Thyroid gland (tissue), 4 donors: ENCODE results near the gene SULT2A1. TPM values are rescaled to one million over a fixed set of nuclear protein-coding genes. Genes with fewer than 3 reads are reported as not detected.

ENCODE experiments used
- DNase-seq, 2 donors: peaks; one replicate each; pipeline ENCODE4 v3.0.0-alpha.2; 2019
- H3K27ac ChIP-seq, 3 donors: fragments of 200-600 bp; sonication (generic); 1 replicate in 2 of 3; 2 replicates in 1 of 3; pipeline ENCODE4 v1.5.1; 2016 to 2019; ENCODE audit warnings: mild to moderate bottlenecking in 1 of 3, moderate library complexity in 1 of 3
- H3K27me3 ChIP-seq: fragments of 200-600 bp; sonication (generic); one replicate; pipeline ENCODE4 v1.5.1; 2019
- H3K36me3 ChIP-seq, 2 donors: fragments of 200-600 bp; sonication (generic); one replicate each; pipeline ENCODE4 v1.5.1; 2016 to 2019
- H3K4me1 ChIP-seq, 2 donors: fragments of 200-600 bp; sonication (generic); one replicate each; pipeline ENCODE4 v1.5.1; 2017 to 2019
- H3K4me3 ChIP-seq, 3 donors: fragments of 200-600 bp; sonication (generic); replicated peaks in 1 of 3; 1 replicate in 2 of 3; 2 replicates in 1 of 3; pipeline ENCODE4 v1.5.1; 2016; ENCODE audit warnings: mild to moderate bottlenecking in 1 of 3
- H3K9me3 ChIP-seq: fragments of 200-600 bp; sonication (generic); one replicate; pipeline ENCODE4 v1.5.1; 2017
- POLR2A ChIP-seq, 2 donors: fragments of 450-650 bp; IDR thresholded peaks; one replicate each; pipeline ENCODE4 v1.6.1; 2017; ENCODE audit warnings: antibody characterized with exemption in 2 of 2, mild to moderate bottlenecking in 2 of 2, moderate library complexity in 1 of 2
- WGBS, 2 donors: methylation state at CpG; one replicate each; pipeline ENCODE4 v1.1.5; 2017; 5-methylcytosine and 5-hydroxymethylcytosine counted together
- intact Hi-C: fragments of 100-400 bp; cut with DNase I; formaldehyde crosslinking; loops from one replicate; pipeline ENCODE4 v1.15.1; 2023
- total RNA-seq, 4 donors: library from RNA; depleted of rRNA; stranded (reverse); fragments of >200 nt; gene quantifications; one replicate each; pipeline ENCODE4 v1.2.3, GENCODE V29; 2016
- TF ChIP-seq, protein P1 (sequence below), 6 experiments: fragments of 200-600 bp in 3 of 6; fragments of 450-650 bp in 3 of 6; sonication (generic) in 3 of 6; IDR thresholded peaks; one replicate each; pipeline ENCODE4 v1.5.1; 2016 to 2019; ENCODE audit warnings: antibody characterized with exemption in 6 of 6, mild to moderate bottlenecking in 2 of 6, inconsistent platforms in 1 of 6, moderate library complexity in 1 of 6

The SULT2A1 gene
- total RNA-seq, 4 donors from 2014 or later: not detected

DNA sequence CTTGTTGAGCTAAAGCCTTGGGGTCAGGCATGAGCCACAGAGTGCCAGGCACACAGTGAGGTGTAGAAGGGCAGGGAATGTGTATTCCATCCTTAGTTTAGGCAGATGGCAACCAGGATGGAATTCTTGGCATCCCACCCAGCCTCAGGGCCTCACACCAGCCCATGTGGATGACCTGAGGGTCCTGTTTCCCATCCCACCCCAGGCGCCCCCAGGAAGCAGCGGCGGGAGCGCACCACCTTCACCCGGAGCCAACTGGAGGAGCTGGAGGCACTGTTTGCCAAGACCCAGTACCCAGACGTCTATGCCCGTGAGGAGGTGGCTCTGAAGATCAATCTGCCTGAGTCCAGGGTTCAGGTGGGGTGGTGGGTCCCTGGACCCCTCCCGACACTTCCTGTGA is 50.1 kb downstream of the SULT2A1 start:
- Histone ChIP-seq H3K4me3 (no peak overlapping the region), H3K27me3 (no peaks in the 10 kb centered on the region), H3K4me1 (no peaks in the 10 kb centered on the region), H3K9me3 (no peaks in the 10 kb centered on the region), H3K27ac (no peak overlapping the region), H3K36me3 (no peaks in the 10 kb centered on the region)
- TF ChIP-seq POLR2A (IDR thresholded peaks at IDR 0.05): no peak
- TF ChIP-seq, protein P1, sequence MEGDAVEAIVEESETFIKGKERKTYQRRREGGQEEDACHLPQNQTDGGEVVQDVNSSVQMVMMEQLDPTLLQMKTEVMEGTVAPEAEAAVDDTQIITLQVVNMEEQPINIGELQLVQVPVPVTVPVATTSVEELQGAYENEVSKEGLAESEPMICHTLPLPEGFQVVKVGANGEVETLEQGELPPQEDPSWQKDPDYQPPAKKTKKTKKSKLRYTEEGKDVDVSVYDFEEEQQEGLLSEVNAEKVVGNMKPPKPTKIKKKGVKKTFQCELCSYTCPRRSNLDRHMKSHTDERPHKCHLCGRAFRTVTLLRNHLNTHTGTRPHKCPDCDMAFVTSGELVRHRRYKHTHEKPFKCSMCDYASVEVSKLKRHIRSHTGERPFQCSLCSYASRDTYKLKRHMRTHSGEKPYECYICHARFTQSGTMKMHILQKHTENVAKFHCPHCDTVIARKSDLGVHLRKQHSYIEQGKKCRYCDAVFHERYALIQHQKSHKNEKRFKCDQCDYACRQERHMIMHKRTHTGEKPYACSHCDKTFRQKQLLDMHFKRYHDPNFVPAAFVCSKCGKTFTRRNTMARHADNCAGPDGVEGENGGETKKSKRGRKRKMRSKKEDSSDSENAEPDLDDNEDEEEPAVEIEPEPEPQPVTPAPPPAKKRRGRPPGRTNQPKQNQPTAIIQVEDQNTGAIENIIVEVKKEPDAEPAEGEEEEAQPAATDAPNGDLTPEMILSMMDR (IDR thresholded peaks at IDR 0.05): no peak
- 76 to 85% methylated on average over 5 to 8 of the region's 8 CpGs for WGBS, 2 donors
- DNase-seq: no peak
- intact Hi-C loops: no loop called here

DNA sequence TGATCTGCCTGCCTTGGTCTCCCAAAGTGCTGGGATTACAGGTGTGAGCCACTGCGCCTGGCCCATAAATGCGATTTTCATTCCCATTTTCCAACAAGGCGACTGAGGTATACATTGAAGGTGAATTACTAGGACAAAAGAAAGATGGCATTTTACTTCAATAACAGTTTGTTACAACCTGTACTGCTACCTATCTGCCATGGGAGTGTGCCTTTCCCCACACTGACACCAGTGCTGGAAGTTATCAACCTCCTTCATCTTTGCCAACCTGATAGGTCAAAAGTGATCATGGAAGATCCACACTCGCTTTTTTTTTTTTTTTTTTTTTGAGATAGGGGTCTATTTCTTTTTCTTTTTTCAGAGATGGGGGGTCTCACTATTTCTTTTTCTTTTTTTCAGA is 53.4 kb downstream of the SULT2A1 start:
- H3K27me3 ChIP-seq: no peaks in the 10 kb centered on the region
- H3K36me3 ChIP-seq: no peaks in the 10 kb centered on the region
- TF ChIP-seq POLR2A (IDR thresholded peaks at IDR 0.05): no peak
- TF ChIP-seq, protein P1 (IDR thresholded peaks at IDR 0.05): no peak
- intact Hi-C loops: no loop called here
- no peaks in the 10 kb centered on the region for H3K4me1 ChIP-seq
- no peak overlapping the region for H3K4me3 ChIP-seq
- H3K9me3 ChIP-seq: no peaks in the 10 kb centered on the region
- no peak for DNase-seq
- 73 to 82% methylated on average over 4 of the region's 4 CpGs for WGBS, 2 donors
- no peak overlapping the region for H3K27ac ChIP-seq

DNA sequence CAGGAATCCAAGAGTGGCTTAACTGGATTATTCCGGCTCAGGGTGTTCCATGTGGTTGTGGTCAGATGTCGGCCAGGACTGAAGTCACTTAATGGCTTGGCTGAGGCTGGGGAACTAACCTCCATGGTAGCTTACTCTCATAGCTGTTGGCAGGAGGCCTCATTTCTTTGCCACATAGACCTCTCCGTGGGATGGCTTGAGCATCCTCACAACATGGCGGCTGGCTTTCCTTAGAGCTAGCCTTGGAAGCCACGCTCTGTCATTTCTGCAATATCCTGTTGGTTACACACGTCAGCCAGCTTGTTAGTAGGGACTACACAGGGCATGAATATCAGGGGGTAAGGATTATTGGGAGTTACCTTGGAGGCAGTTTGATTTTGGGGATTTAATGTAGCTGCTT is 59.3 kb downstream of the SULT2A1 start:
- no peak for DNase-seq
- Histone ChIP-seq H3K4me1 (no peaks in the 10 kb centered on the region), H3K36me3 (no peaks in the 10 kb centered on the region), H3K4me3 (no peak overlapping the region), H3K27ac (no peak overlapping the region), H3K27me3 (no peaks in the 10 kb centered on the region), H3K9me3 (no peaks in the 10 kb centered on the region)
- intact Hi-C loops: no loop called here
- 84 to 86% methylated on average over 6 of the region's 6 CpGs for WGBS, 2 donors
- TF ChIP-seq, protein P1 (IDR thresholded peaks at IDR 0.05): no peak
- TF ChIP-seq POLR2A (IDR thresholded peaks at IDR 0.05): no peak

DNA sequence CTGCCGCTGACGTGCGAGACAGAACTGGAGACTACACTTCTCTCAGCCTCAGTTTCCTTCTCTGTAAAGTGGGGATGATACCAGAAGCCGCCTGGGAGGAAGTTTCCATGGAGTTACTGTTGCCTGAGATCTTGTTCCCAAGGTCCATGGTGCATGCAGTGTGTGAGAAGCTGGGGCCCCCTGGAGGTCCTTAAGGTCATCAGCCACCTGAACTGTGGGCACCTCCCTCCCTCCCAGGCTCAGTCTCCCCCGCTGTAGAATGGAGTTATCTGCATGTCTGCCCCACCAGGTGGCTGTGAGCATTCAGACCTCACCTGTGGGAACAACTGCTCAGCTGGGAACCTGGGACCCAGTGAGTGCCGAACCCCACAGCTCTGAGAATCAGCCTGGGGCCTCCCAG is 61.7 kb downstream of the SULT2A1 start:
- DNase-seq: no peak
- WGBS, 2 donors: 82 to 85% methylated on average over 4 to 6 of the region's 6 CpGs

DNA sequence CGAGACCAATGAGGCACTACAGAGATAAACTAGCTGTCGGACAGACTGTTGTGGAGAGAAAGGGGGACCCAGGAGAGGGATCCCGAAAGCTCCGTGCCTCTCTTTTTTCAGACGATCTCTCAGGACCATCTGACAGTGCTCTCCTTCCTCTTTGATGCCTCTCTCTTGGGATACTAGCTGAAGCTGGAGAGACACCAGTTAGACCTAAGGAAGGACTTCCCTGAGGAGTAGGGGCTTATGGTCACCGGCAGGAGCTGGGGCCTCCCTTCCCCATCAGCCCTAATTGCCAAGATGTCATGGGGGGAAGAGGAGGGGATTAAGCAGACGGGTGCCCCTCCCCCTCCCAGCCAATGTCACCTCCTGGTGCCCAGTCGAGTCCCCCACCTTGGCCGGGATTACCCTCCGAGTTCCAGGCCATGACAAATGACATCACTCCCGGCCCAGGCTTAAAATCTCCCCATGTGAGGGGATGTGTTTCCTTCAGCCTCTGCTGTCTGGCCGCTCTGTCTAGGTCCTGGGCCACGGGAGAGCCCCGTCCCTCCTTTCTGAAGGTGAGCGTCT is 64.6 kb downstream of the SULT2A1 start, which contains the start of gene CRX:
Gene CRX, plus strand, starts transcription at position 478 of the 561 bp plus-strand sequence. CDS start 12,507 bp downstream, outside the sequence.
- TF ChIP-seq, protein P1 (IDR thresholded peaks at IDR 0.05): no peak
- no peak for TF ChIP-seq POLR2A (IDR thresholded peaks at IDR 0.05)
- no peaks in the 10 kb centered on the region for H3K27me3 ChIP-seq

More for the DNA sequence above, 61.7 kb downstream of the SULT2A1 start:
- no peak overlapping the region for H3K4me3 ChIP-seq
- no peak overlapping the region for H3K27ac ChIP-seq
- H3K9me3 ChIP-seq: no peaks in the 10 kb centered on the region
- TF ChIP-seq, protein P1 (IDR thresholded peaks at IDR 0.05): no peak
- no peak for TF ChIP-seq POLR2A (IDR thresholded peaks at IDR 0.05)
- intact Hi-C loops: no loop called here
- no peaks in the 10 kb centered on the region for H3K27me3 ChIP-seq
- H3K4me1 ChIP-seq: no peaks in the 10 kb centered on the region
- no peaks in the 10 kb centered on the region for H3K36me3 ChIP-seq

More for the DNA sequence above, 64.6 kb downstream of the SULT2A1 start, which contains the start of gene CRX:
- WGBS, 2 donors: 38 to 44% methylated on average over 12 to 15 of the region's 15 CpGs
- DNase-seq: no peak
- Histone ChIP-seq H3K4me1 (no peaks in the 10 kb centered on the region), H3K9me3 (no peaks in the 10 kb centered on the region), H3K4me3 (no peak within 1 kb of the TSS), H3K36me3 (no peaks in the 10 kb centered on the region), H3K27ac (no peak within 1 kb of the TSS)
- intact Hi-C loops: no loop called here

Other genes with a start within 250 kb of the SULT2A1 start
- 10 to 100 TPM; 41.9 to 48.0 (median 44.3) TPM for gene EHD2, start 172.9 kb downstream of the SULT2A1 start, total RNA-seq
- 100 to 1,000 TPM; 278 to 531 (median 461) TPM for gene NOP53, start 140.8 kb downstream of the SULT2A1 start, total RNA-seq
- gene SELENOW, start 107.6 kb downstream of the SULT2A1 start, total RNA-seq: 100 to 1,000 TPM; 256 to 919 (median 484) TPM
- gene TPRX1, start 81.8 kb downstream of the SULT2A1 start, total RNA-seq: not detected
- not detected for gene CRX, start 64.4 kb downstream of the SULT2A1 start, total RNA-seq
- not detected for gene TPRX2, start 27.1 kb downstream of the SULT2A1 start, total RNA-seq
- gene BSPH1, start 105.9 kb upstream of the SULT2A1 start, total RNA-seq: not detected
- not detected for gene ELSPBP1, start 108.3 kb upstream of the SULT2A1 start, total RNA-seq
- not detected for gene CABP5, start 157.8 kb upstream of the SULT2A1 start, total RNA-seq
- 10 to 100 TPM in 2 of 4 donors, 1 to 10 TPM in 2; 4.8 to 17.7 (median 10.5) TPM for gene PLA2G4C, start 224.5 kb upstream of the SULT2A1 start, total RNA-seq